SK-N-MC (cell line): Measurements from ENCODE around the gene FGF2.
"Not testable (repeated sequence)": the region's sequence is repeated elsewhere in the genome, so short reads cannot be mapped to it uniquely, and the experiment has no call there.

Experiments
- DNase-seq: peaks from one replicate; pipeline ENCODE4 v3.0.0-alpha.2; 2011; ENCODE audit warnings: low read depth, low spot score
- H3K27ac ChIP-seq: fragments of 200-600 bp; sonication (generic); 2 replicates; pipeline ENCODE4 v1.5.1; 2016; ENCODE audit warnings: mixed run types
- H3K36me3 ChIP-seq: fragments of 200-600 bp; sonication (generic); 2 replicates; pipeline ENCODE4 v1.6.1; 2017; ENCODE audit warnings: antibody characterized with exemption, low read length, mixed read lengths; ENCODE audit not compliant: insufficient read depth
- H3K4me3 ChIP-seq: fragments of 200-600 bp; sonication (generic); 2 replicates; pipeline ENCODE4 v1.5.1; 2016
- H3K9ac ChIP-seq: fragments of 200-600 bp; sonication (generic); 2 replicates; pipeline ENCODE4 v1.8.0; 2017; ENCODE audit warnings: mixed run types, mixed read lengths; ENCODE audit not compliant: insufficient read length
- H3K9me3 ChIP-seq: fragments of 200-600 bp; sonication (generic); 2 replicates; pipeline ENCODE4 v1.6.1; 2017; ENCODE audit warnings: low read depth, mild to moderate bottlenecking, antibody characterized with exemption, low read length, moderate library complexity, mixed read lengths
- EZH2 ChIP-seq: fragments of 200-600 bp; sonication (generic); IDR thresholded peaks from one replicate; pipeline ENCODE4 v1.6.1; 2017; ENCODE audit warnings: antibody characterized with exemption
- FOXP2 ChIP-seq: optimal IDR thresholded peaks from 2 replicates; pipeline ENCODE3; 2011; ENCODE audit warnings: mild to moderate bottlenecking, moderate library complexity; ENCODE audit not compliant: insufficient read depth; ENCODE audit errors: extremely low read length, control extremely low read depth
- POLR2AphosphoS5 ChIP-seq: IDR thresholded peaks from 2 replicates; pipeline ENCODE4 v1.6.1; 2012; ENCODE audit warnings: mild to moderate bottlenecking, low read depth, low read length, borderline replicate concordance

Gene FGF2

DNA sequence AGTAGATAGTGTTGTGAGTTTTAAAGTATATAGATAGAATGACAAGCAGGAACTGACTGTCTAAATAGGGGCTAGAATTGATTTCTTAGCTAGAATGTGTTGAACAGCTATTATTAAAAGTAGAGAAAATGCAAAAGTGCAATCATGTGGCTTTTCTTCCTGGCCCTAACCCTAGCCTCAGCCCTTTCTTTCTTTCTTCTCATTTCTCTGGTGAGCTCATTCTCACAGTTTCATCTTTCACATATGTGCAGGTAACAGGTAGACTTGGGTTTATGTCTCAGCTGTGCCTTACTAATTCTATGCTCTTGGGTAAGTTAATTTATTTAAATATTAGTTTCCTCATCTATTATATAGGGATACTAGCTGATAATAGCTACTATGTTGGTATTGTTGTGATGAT is 24.9 kb downstream of the FGF2 start:
- H3K9me3 ChIP-seq: no peaks in the 10 kb centered on the region
- no peak overlapping the region for H3K9ac ChIP-seq
- DNase-seq: no peak
- no peak overlapping the region for H3K27ac ChIP-seq
- H3K4me3 ChIP-seq: no peak overlapping the region
- TF ChIP-seq POLR2AphosphoS5: no peak
- TF ChIP-seq FOXP2: no peak
- TF ChIP-seq EZH2: no peak
- no peaks in the 10 kb centered on the region for H3K36me3 ChIP-seq

GRCh38 chr4:122854447-122855352 is 28.1 kb downstream of the FGF2 start:
- no peak for DNase-seq
- no peak overlapping the region for H3K9ac ChIP-seq
- no peaks in the 10 kb centered on the region for H3K36me3 ChIP-seq
- H3K4me3 ChIP-seq: no peak overlapping the region
- no peaks in the 10 kb centered on the region for H3K9me3 ChIP-seq
- peak overlapping the region; percentile 38 for H3K27ac ChIP-seq
- TF ChIP-seq POLR2AphosphoS5 (no peak), EZH2 (no peak), FOXP2 (no peak)

- DNase-seq: no peak
- Histone ChIP-seq H3K27ac (peak overlapping the region; percentile 38), H3K9me3 (no peaks in the 10 kb centered on the region), H3K36me3 (no peaks in the 10 kb centered on the region), H3K9ac (no peak overlapping the region), H3K4me3 (no peak overlapping the region)
- TF ChIP-seq FOXP2 (no peak), POLR2AphosphoS5 (no peak), EZH2 (no peak)
These were observed 28.8 kb downstream of the FGF2 start for GRCh38 chr4:122855353-122855890.

DNA sequence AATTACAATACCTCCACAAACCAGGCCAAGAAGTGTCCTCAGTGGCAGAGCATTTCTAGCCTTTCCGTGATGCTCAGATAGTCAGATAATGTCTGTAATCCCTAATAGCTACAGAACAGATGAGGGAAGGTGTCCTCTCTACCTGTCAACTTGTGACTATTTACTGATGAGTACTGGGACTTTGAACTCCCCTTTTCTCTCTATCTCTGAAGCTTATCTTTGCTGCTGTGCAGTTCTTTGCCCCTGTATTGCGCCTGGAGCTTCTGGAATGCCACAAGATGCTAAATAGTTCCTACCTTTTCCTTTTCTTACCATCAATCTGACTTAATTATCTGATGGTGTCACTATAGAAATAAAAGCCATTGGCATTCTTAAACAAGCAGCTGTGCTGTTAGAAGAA is 30.5 kb downstream of the FGF2 start:
- TF ChIP-seq EZH2: no peak
- TF ChIP-seq POLR2AphosphoS5: no peak
- Histone ChIP-seq H3K4me3 (no peak overlapping the region), H3K27ac (no peak overlapping the region), H3K9ac (no peak overlapping the region), H3K36me3 (no peaks in the 10 kb centered on the region), H3K9me3 (no peaks in the 10 kb centered on the region)
- DNase-seq: no peak

DNA sequence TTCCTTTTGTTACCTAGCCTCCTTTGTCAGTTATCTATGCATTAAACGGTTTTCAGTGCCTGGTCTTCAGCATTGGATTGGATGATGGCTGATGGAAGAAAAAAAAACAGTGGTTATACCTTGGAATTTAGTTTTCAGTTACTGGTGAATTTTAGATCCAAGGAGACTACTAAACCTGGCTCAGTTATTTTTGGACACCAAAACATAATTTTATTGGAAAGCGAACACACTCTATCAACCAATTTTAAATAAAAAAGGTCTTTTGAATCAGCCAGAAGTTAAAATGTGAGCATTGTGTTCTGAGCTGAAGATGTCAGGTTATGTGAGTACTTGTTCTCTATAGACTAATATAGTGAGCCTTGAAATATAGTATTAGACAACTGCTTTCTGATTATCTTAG is 32.1 kb downstream of the FGF2 start:
- Histone ChIP-seq H3K27ac (no peak overlapping the region), H3K9ac (no peak overlapping the region), H3K36me3 (no peaks in the 10 kb centered on the region), H3K4me3 (no peak overlapping the region), H3K9me3 (no peaks in the 10 kb centered on the region)
- no peak for TF ChIP-seq POLR2AphosphoS5
- no peak for DNase-seq

DNA sequence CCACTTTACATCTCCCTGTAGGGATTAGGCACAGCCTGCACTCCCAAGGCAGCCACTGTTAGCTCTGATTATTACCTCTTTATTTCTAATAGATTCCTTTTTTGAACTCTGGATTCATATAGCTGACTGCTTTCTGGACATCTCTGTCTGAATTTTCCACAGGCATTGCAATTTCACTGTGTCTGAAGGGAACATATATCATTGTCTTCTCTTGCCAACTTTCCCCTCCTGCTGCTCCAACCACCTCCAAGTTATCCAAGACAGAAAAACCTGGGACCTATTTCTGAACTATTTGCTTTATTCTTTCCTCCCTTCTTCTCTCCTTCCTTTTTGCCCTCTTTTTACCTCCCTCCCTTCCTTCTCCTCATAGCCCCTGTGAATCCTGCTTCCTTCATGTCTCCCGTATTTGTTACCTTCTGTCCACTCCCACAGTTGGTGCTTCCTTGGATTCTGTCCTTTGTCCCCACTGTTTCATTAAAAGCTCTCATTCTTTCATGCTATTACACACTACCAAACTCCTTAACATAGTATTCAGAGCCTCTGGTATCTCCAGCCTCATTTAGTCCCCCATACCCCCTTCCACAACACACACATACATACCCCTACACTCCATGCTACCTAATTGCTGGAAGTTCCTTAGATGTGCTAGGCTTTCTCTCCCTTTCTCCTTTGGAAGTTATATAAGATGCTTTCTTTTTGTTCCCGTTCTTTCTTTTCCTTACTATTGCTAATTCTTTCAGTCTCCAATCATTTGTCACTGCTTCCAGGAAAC is 34.7 kb downstream of the FGF2 start:
- DNase-seq: no peak
- no peaks in the 10 kb centered on the region for H3K36me3 ChIP-seq
- TF ChIP-seq EZH2: no peak
- TF ChIP-seq FOXP2: no peak
- no peak for TF ChIP-seq POLR2AphosphoS5
- no peak overlapping the region for H3K9ac ChIP-seq
- H3K4me3 ChIP-seq: no peak overlapping the region
- no peak overlapping the region for H3K27ac ChIP-seq
- H3K9me3 ChIP-seq: no peaks in the 10 kb centered on the region

DNA sequence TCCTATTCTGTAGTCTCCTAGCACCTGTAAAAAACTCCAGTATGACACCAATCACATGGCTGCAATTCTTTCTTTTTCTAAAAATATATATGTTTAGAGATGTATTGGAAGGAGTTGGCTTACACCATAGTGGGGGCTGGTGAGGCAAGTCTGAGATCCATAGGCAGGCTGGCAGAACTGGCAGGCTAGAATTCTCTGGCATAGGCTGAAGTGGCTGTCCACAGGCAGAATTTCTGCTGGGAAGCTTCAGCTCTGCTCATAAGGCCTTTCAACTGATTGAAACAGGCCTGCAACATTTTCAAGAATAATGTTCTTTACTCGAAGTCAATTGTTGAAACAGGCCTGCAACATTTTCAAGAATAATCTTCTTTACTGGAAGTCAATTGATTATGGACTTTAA is 37.0 kb downstream of the FGF2 start:
- no peak overlapping the region for H3K27ac ChIP-seq
- no peak overlapping the region for H3K4me3 ChIP-seq
- no peak for DNase-seq
- no peaks in the 10 kb centered on the region for H3K36me3 ChIP-seq
- no peak for TF ChIP-seq FOXP2
- no peak for TF ChIP-seq EZH2
- TF ChIP-seq POLR2AphosphoS5: no peak
- no peak overlapping the region for H3K9ac ChIP-seq
- H3K9me3 ChIP-seq: no peaks in the 10 kb centered on the region

GRCh38 chr4:122865425-122865824 is 38.8 kb downstream of the FGF2 start:
- no peaks in the 10 kb centered on the region for H3K9me3 ChIP-seq
- no peak overlapping the region for H3K4me3 ChIP-seq
- H3K9ac ChIP-seq: no peak overlapping the region
- TF ChIP-seq POLR2AphosphoS5: no peak
- TF ChIP-seq FOXP2: no peak
- TF ChIP-seq EZH2: no peak
- H3K27ac ChIP-seq: no peak overlapping the region
- H3K36me3 ChIP-seq: no peaks in the 10 kb centered on the region
- no peak for DNase-seq

GRCh38 chr4:122868235-122868634 is 41.6 kb downstream of the FGF2 start:
- H3K36me3 ChIP-seq, H3K9me3 ChIP-seq, H3K9ac ChIP-seq, DNase-seq, H3K27ac ChIP-seq, H3K4me3 ChIP-seq: not testable (repeated sequence)
